Glutamatergic neuron (in vitro differentiated cells): ENCODE results near the gene PTPRN2. TPM values are rescaled to one million over a fixed set of nuclear protein-coding genes. Genes with fewer than 3 reads are reported as not detected.
"Not testable (repeated sequence)": the region's sequence is repeated elsewhere in the genome, so short reads cannot be mapped to it uniquely, and the experiment has no call there.

Source experiments
- DNase-seq: peaks from one replicate; pipeline ENCODE4 v3.0.0; 2022
- H3K27ac Mint-ChIP-seq: one replicate; pipeline ENCODE4 v1.8.0; 2020; ENCODE audit warnings: mild to moderate bottlenecking, mixed read lengths, inconsistent platforms; ENCODE audit not compliant: unreplicated experiment
- H3K27me3 Mint-ChIP-seq: one replicate; pipeline ENCODE4 v1.8.0; 2020; ENCODE audit warnings: mild to moderate bottlenecking, moderate library complexity, mixed read lengths, inconsistent platforms; ENCODE audit not compliant: unreplicated experiment
- H3K36me3 Mint-ChIP-seq: one replicate; pipeline ENCODE4 v1.8.0; 2020; ENCODE audit warnings: mild to moderate bottlenecking, mixed read lengths, inconsistent platforms; ENCODE audit not compliant: unreplicated experiment
- H3K4me1 Mint-ChIP-seq: one replicate; pipeline ENCODE4 v1.8.0; 2020; ENCODE audit warnings: mild to moderate bottlenecking, low read depth, mixed read lengths, inconsistent platforms; ENCODE audit not compliant: unreplicated experiment
- H3K4me3 Mint-ChIP-seq: one replicate; pipeline ENCODE4 v1.8.0; 2020; ENCODE audit warnings: mild to moderate bottlenecking, mixed read lengths, inconsistent platforms; ENCODE audit not compliant: unreplicated experiment
- H3K9me3 Mint-ChIP-seq: one replicate; pipeline ENCODE4 v1.8.0; 2020; ENCODE audit warnings: mild to moderate bottlenecking, moderate library complexity, mixed read lengths, inconsistent platforms; ENCODE audit not compliant: unreplicated experiment
- CTCF ChIP-seq: fragments of 200-600 bp; sonication (generic); IDR thresholded peaks from one replicate; pipeline ENCODE4 v1.5.0; 2021; ENCODE audit not compliant: partially characterized antibody, unreplicated experiment
- total RNA-seq: library from RNA; stranded (reverse); fragmentation: NEBNext Ultra II Directional; extraction: Animal tissue kit (Norgen Biotek cat#: 25700); gene quantifications from one replicate; pipeline ENCODE4 v1.2.1, GENCODE V29; 2021; ENCODE audit not compliant: unreplicated experiment

The PTPRN2 gene
- total RNA-seq, 1 donor from 2014 or later: 49.0 TPM

DNA sequence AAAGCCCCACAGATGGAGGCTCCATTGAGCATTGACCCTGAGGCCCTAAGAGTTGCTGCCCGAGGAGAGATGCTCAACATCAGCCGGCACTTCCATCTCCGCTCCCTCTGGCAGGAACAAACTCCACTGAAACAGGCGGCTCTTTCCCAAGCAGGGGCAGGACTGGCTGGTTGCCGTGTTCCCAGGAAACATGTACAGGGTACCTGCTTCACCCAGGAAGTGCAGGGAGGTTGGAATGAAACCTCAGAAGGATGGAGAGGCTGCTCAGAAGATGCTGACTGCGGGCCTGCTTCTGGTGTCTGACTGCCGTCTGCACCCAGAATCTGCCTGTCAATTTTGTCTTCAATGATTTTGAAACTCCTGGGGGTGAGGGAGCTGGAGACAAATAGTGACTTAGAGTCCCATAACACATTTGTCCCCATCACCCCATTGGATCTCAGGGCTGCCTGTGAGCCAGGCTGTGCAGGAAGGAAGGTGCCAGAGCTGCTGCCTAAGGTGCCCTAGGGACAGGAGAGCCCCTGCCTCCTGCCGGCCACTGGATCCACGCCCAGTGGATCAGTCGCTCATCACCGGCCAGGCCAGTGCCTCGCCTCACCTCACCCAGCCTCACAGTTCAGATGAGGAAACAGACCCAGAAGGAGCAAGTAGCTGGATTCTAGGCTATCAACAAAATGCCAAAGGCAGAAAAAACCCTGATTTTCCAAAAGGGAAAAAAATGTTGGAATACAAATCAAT lies 237.3 kb downstream of the PTPRN2 start:
- H3K36me3 Mint-ChIP-seq: peaks cover 22% of the 10 kb centered on the region
- DNase-seq: no peak
- H3K9me3 Mint-ChIP-seq: peaks cover 9% of the 10 kb centered on the region
- no peak overlapping the region for H3K4me3 Mint-ChIP-seq
- H3K27me3 Mint-ChIP-seq: peaks cover 26% of the 10 kb centered on the region
- no peak overlapping the region for H3K27ac Mint-ChIP-seq
- peaks cover 5% of the 10 kb centered on the region for H3K4me1 Mint-ChIP-seq
- TF ChIP-seq CTCF: no peak

DNA sequence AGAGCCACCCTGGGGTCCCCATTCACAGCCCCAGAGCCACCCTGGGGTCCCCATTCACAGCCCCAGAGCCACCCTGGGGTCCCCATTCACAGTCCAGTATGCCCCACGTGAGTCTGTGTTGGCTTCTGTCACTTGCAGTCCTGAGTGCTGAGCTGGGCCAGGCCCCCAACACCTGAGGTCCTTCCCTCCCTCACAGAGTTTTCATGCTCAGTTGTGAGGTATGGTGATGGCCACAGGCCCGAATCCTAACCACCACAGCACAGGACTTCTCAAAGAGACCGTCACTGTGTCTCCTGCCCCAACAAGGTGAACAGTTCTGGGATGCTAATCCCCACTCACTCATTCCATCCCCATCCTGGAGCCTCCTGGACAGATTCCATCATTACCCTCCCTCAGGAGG lies 239.2 kb downstream of the PTPRN2 start:
- Mint-ChIP-seq H3K4me3 (no peak overlapping the region), H3K36me3 (peaks cover 13% of the 10 kb centered on the region), H3K27ac (no peak overlapping the region), H3K9me3 (peaks cover 13% of the 10 kb centered on the region), H3K27me3 (peaks cover 21% of the 10 kb centered on the region), H3K4me1 (peaks cover 4% of the 10 kb centered on the region)
- no peak for DNase-seq
- TF ChIP-seq CTCF: no peak

GRCh38 chr7:158348039-158348438 lies 239.6 kb downstream of the PTPRN2 start:
- H3K4me1 Mint-ChIP-seq, H3K36me3 Mint-ChIP-seq, H3K27ac Mint-ChIP-seq, DNase-seq, H3K4me3 Mint-ChIP-seq: not testable (repeated sequence)
- peaks cover 13% of the 10 kb centered on the region for H3K9me3 Mint-ChIP-seq
- H3K27me3 Mint-ChIP-seq: peaks cover 22% of the 10 kb centered on the region

DNA sequence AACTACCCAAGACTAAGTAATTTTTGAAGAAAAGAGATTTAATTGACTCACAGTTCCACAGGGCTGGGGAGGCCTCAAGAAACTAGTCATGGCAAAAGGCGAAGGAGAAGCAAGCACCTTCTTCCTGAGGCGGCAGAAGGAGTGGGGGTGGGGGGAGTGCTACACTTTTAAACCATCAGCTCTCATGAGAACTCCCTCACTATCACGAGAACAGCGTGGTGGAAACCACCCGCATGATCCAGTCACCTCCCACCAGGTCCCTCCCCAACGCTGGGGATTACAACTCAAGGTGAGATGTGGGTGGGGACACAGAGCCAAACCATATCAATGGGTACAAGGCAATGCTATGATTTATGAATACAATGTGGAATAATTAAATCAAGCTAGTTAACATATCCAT lies 241.9 kb downstream of the PTPRN2 start:
- H3K4me3 Mint-ChIP-seq: no peak overlapping the region
- H3K36me3 Mint-ChIP-seq: peaks cover 12% of the 10 kb centered on the region
- peaks cover 19% of the 10 kb centered on the region for H3K27me3 Mint-ChIP-seq
- H3K9me3 Mint-ChIP-seq: peaks cover 20% of the 10 kb centered on the region
- no peak for DNase-seq
- no peaks in the 10 kb centered on the region for H3K4me1 Mint-ChIP-seq
- no peak overlapping the region for H3K27ac Mint-ChIP-seq
- no peak for TF ChIP-seq CTCF

- no peak for DNase-seq
- Mint-ChIP-seq H3K27me3 (peaks cover 10% of the 10 kb centered on the region), H3K4me3 (no peak overlapping the region), H3K36me3 (peaks cover 12% of the 10 kb centered on the region), H3K9me3 (peaks cover 23% of the 10 kb centered on the region), H3K27ac (no peak overlapping the region), H3K4me1 (no peaks in the 10 kb centered on the region)
- no peak for TF ChIP-seq CTCF
These were observed 242.8 kb downstream of the PTPRN2 start for GRCh38 chr7:158344706-158345300.
